HG03103 (cell line): Measurements from ENCODE around the gene ATP7A.
"Not testable (repeated sequence)": the region's sequence is repeated elsewhere in the genome, so short reads cannot be mapped to it uniquely, and the experiment has no call there.

Experiments
- ATAC-seq: cut with Tn5 transposase; IDR thresholded peaks from one replicate; pipeline ENCODE4 v1.9.1; 2021; ENCODE audit warnings: low read depth; ENCODE audit not compliant: unreplicated experiment

Gene ATP7A

DNA sequence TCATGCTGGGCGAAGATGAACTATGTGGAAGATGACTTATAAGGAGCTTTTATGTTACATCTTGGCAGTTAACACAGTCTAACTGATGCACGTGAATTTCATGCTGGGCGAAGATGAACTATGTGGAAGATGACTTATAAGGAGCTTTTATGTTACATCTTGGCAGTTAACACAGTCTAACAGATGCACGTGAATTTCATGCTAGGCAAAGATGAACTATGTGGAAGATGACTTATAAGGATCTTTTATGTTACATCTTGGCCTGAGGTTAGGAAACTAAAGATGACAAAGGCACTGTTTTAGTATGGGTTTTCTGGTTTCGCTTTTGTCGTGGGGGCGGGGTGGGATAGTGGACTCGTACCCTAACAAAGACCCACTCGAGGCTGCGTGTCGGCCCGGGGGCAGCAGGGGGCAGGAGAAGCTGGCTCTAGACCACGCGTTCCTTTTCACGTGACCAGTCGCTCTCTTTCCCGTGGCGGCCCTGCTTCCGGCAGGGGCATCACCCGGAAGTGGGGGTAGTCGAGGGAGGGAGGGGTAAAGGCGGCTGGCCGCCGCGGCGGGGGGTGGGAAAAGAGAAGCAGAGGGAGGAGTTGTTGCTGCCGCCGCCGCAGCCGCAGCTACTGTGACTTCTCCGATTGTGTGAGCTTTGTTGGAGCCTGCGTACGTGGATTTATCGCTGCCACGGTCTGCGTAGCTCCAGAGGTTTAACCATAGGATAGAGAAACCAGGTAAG lies at the start of gene ATP7A:
ATP7A (plus strand) TSS at position 586 of the 733 bp plus-strand sequence. CDS start 60,949 bp downstream, outside the sequence.
- peak; percentile 91 for ATAC-seq

GRCh38 chrX:77875372-77875771 lies 35.1 kb upstream of the ATP7A start:
- no peak for ATAC-seq

GRCh38 chrX:77881418-77881817 lies 29.1 kb upstream of the ATP7A start:
- not testable (repeated sequence) for ATAC-seq

DNA sequence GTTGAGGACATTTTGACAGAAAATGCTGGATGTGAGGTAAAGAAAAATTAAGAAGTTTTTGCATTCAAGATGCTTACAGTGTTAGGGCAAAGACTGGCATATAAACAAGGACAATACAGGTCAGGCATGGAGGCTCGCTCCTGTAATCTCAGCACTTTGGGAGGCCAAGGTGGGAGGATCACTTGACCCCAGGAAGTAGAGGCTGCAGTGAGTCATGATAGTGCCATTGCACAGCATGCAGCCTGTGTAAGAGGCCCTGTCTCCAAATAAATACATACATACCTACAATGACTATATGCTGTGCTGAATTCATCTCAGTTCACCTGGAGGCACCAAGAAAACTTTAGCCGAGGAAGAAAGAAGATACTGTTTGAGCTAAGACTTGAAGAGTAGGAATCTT lies 17.6 kb upstream of the ATP7A start:
- no peak for ATAC-seq

DNA sequence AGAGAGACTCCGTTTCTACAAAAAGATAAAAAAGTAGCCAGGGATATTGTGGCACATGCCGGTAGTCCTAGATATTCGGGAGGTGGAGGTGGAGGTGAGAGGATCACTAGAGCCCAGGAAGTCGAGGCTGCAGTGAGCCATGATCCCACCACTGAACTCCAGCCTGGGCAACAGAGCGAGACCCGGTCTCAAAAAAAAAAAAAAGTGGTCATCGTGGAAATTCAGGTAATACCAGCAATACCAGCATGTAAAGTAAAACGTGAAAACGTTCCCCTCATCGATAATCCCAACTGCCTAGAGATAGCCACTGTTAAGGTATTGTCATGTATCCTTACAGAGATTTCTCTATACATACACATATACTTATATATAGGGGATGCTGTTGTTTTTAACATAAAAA lies 16.8 kb upstream of the ATP7A start:
- no peak for ATAC-seq

DNA sequence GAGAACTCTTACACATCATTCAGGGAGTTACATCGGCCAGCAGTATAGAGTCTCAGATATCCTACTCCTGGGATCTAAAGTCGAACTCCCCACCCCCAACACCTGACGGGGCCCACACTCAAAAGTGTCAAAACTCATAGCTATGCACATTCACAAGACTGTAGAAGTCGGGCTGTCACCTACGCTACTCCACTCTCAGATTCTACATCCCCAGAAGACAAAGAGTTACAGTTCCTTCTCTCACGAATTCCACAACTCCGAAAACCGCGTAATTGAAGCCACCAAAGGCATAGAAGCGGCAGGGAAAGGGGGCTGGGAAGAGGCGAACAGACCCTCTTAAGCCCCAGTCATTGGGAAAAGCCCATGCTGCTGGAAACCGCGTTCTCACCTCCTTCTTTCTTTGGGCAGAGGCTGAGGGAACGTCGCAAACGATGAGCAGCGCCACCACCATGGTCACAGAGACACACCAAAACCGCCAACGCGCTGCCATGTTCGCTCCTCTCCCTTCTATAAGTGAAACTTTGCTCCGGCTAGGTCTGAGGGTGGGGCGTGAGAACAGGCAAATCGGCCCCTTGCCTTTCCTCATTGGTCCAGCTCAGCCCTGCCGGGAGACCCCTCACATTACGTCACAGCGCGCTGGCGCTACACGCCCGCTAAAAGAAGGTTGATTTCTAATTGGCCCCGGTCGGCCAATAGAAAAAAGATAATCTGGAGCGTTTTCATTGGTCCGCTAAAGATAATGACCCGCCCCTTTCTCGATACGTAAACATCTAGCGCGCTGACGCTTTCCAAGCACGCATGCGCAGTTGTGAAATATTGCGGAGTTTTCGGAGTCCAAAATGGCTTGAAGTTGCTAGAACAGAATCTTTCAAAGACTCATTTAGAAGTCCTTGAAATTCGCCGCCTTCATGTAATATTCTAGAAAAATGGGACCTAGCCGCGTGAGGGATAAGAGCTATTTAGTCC lies 15.3 kb upstream of the ATP7A start, which contains the start of gene MAGT1:
MAGT1 (minus strand) TSS at position 515 of the 966 bp plus-strand sequence; CDS start at position 490, 25 bp downstream.
- peak; percentile 89 for ATAC-seq

- ATAC-seq: peak; percentile 67
These were observed 11.2 kb upstream of the ATP7A start, which contains the start of gene COX7B for GRCh38 chrX:77899081-77899828. Gene COX7B, plus strand, starts transcription at chrX:77899468. Its CDS starts 86 bp downstream, at chrX:77899554.

GRCh38 chrX:77900688-77901087 lies 9.8 kb upstream of the ATP7A start:
- no peak for ATAC-seq

DNA sequence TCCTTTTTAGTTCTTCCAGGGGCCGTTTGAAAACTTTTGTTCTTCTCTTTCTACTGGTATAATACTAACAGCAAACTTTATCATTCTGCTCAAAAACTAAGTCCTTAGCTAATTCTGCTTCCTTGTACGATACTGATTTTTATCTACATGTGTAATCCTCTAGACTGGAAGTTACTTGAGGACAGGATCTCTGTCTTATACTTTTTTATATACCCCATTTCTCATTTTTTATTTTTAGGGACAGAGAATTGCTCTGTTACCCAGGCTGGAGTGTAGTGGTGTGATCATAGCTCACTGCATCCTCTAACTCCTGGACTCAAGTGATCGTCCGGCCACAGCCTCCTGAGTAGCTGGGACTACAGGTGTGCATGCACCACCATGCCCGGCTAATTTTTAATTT lies 9.0 kb upstream of the ATP7A start:
- ATAC-seq: no peak

DNA sequence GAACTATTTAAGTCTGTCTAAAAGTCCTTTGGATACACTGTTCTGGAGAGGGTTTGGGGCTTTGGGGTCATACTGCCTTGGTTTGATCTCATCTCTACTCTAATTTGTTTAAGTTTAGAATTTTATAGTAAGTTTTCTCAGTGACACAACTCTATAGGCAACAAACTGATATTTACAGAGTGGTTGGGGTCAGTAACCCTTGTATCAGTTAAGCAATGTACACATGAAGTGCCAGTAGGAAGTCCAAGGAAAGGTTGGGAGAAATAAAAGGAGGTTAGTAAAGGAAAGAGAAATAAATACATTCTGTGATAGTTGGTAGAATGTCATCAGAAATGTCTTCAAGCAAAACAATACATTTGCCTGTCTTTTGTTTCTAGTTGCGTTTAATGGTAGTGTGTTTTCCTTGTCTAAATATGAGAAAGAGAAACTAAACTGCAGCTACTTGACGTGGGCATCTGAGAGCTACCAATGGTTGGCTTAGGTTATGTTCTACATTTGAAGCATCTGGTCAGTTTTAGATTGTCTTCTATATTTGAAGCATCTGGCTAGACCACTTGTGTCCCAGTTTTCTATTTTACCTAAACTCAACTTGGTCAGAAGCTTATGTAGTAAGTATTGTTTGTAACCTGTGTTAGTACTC lies 6.9 kb downstream of the ATP7A start:
- ATAC-seq: no peak

DNA sequence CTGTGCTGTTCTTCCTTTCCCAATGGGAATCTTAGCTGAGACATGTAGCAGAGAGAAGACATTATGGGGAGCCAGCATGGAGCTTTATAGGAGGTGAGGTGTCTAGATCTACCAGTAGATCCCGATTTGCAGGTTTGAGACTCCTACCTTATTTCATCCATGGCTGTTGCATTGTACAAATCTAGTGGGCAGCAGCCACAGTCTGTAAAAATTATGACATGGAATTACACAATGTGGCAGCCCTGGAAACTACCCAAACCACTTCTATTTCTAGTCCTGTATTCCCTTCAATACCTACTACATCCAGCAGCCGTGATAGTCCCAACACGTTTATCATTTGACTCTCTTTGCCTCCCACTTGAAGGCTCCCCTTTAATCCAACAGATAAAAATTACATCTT lies 8.1 kb downstream of the ATP7A start:
- no peak for ATAC-seq

- ATAC-seq: not testable (repeated sequence)
These were observed 8.9 kb downstream of the ATP7A start for GRCh38 chrX:77919370-77919769.

- no peak for ATAC-seq
These were observed 12.3 kb downstream of the ATP7A start for GRCh38 chrX:77922787-77923186.

DNA sequence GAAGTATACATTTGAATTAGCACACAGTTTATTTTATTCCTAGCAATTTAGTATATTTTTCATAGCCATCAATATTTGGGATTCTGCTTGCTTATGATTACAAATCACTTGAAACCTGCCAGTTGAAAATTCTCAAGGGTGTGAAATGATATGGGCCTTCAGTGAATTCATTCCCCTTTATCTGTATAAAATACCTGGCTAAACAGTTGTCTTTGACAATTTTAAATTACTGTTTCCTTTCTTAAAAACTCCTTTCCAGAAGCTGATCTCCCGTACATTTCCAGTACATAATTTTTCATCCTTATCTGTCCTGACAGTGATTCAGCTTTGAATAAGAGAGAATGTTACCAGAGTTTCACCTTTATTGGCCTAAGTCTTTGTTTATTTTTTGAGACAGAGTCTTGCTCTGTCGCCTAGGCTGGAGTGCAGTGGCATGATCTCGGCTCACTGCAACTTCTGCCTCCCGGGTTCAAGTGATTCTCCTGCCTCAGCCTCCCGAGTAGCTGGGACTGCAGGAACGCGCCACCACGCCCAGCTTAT lies 13.9 kb downstream of the ATP7A start:
- no peak for ATAC-seq

GRCh38 chrX:77925764-77926163 lies 15.3 kb downstream of the ATP7A start:
- no peak for ATAC-seq

- no peak for ATAC-seq
These were observed 20.1 kb downstream of the ATP7A start for GRCh38 chrX:77930581-77930980.

- no peak for ATAC-seq
These were observed 25.4 kb downstream of the ATP7A start for GRCh38 chrX:77935886-77936285.

- no peak for ATAC-seq
These were observed 25.8 kb downstream of the ATP7A start for GRCh38 chrX:77936299-77936698.

GRCh38 chrX:77937291-77937690 lies 26.8 kb downstream of the ATP7A start:
- no peak for ATAC-seq
